HepG2 (cell line): ENCODE results near the gene SYT14. TPM values are rescaled to one million over a fixed set of nuclear protein-coding genes. Genes with fewer than 3 reads are reported as not detected.
A peak's percentile ranks its signal among the peaks of the same experiment; 100 is the strongest.

Source experiments
- ATAC-seq: fragments of 200-7000 bp; cut with Tn5 transposase; 3 replicates; pipeline ENCODE4 v1.9.1; 2020; ENCODE audit warnings: mild to moderate bottlenecking, moderate library complexity
- BruUV-seq: library from RNA; stranded (reverse); fragments of 400-500 nt; replicated peaks from 2 replicates; lab custom pipeline; 2021; lab: Mats Ljungman, UMichigan
- CTCF ChIA-PET: fragments of 300-600 bp; formaldehyde crosslinking; extraction: SDS; loops from one replicate; lab custom pipeline; 2021; ENCODE audit warnings: low total read pairs, inconsistent platforms, low intra/inter-chr PET ratio; lab: Yijun Ruan, JAX
- POLR2A ChIA-PET: fragments of 350-600 bp; sonication (Branson Sonifier 250); formaldehyde crosslinking; loops from one replicate; lab custom pipeline; 2020; ENCODE audit warnings: antibody characterized with exemption, inconsistent platforms; lab: Yijun Ruan, JAX
- DNase-seq: peaks from one replicate; pipeline ENCODE4 v3.0.0-alpha.2; 2015; ENCODE audit warnings: low spot score
- FAIRE-seq: peaks from 3 replicates; lab custom pipeline; 2011; peaks lifted over from hg19 to GRCh38; lab: Jason Lieb, UNC
- H2AFZ ChIP-seq: one replicate; pipeline ENCODE4 v1.6.1; 2011; ENCODE audit warnings: low read length, inconsistent platforms
- H3K27ac ChIP-seq: fragments of 300-600 bp; 3 replicates; pipeline ENCODE4 v1.8.0; 2011; ENCODE audit warnings: mixed run types, mild to moderate bottlenecking, mixed read lengths, low read length, inconsistent platforms; ENCODE audit not compliant: insufficient read depth; ENCODE audit errors: extremely low read length
- H3K27me3 ChIP-seq, 2 experiments: fragments of 200-600 bp in 1 of 2; 2 replicates in 1 of 2; 3 replicates in 1 of 2; pipeline versions ENCODE4 v1.6.0 to v1.8.0; 2011; ENCODE audit warnings: low read length in 2 of 2, mild to moderate bottlenecking in 2 of 2, moderate library complexity in 2 of 2, inconsistent platforms in 1 of 2; ENCODE audit not compliant: insufficient read depth in 2 of 2, control insufficient read depth in 1 of 2
- H3K36me3 ChIP-seq, 2 experiments: fragments of 200-600 bp in 1 of 2; replicated peaks in 1 of 2; 2 replicates in 1 of 2; 3 replicates in 1 of 2; pipeline versions ENCODE4 v1.5.1 to v1.8.0; 2011; ENCODE audit warnings: low read length in 2 of 2, inconsistent platforms in 1 of 2; ENCODE audit not compliant: insufficient read depth in 2 of 2, control insufficient read depth in 1 of 2
- H3K4me1 ChIP-seq: 2 replicates; pipeline ENCODE4 v1.5.1; 2012; ENCODE audit warnings: low read length, inconsistent platforms; ENCODE audit not compliant: insufficient read depth
- H3K4me2 ChIP-seq: 2 replicates; pipeline ENCODE4 v1.6.0; 2011; ENCODE audit warnings: low read depth, low read length, inconsistent platforms
- H3K4me3 ChIP-seq, 3 experiments: fragments of 200-600 bp in 1 of 3; sonication (generic), shearing (Covaris generic) in 1 of 3; replicated peaks in 1 of 3; 2 replicates each; pipeline ENCODE4 v1.5.1; 2011 to 2016; ENCODE audit warnings: low read length in 3 of 3, inconsistent platforms in 2 of 3, low read depth in 2 of 3, mild to moderate bottlenecking in 2 of 3, control low read depth in 1 of 3, mixed read lengths in 1 of 3; ENCODE audit not compliant: insufficient read depth in 1 of 3
- H3K79me2 ChIP-seq: one replicate; pipeline ENCODE4 v1.6.1; 2011; ENCODE audit warnings: low read length, inconsistent platforms; ENCODE audit not compliant: insufficient read depth
- H3K9ac ChIP-seq: 2 replicates; pipeline ENCODE4 v1.6.0; 2011; ENCODE audit warnings: mild to moderate bottlenecking, low read depth, low read length, inconsistent platforms; ENCODE audit not compliant: insufficient read depth
- H3K9me3 ChIP-seq: 2 replicates; pipeline ENCODE4 v1.5.1; 2012; ENCODE audit warnings: mild to moderate bottlenecking, low read length
- H4K20me1 ChIP-seq: 2 replicates; pipeline ENCODE4 v1.6.0; 2011; ENCODE audit warnings: inconsistent platforms, mild to moderate bottlenecking, low read length, moderate library complexity; ENCODE audit not compliant: insufficient read depth
- ERF ChIP-seq: IDR thresholded peaks from 2 replicates; pipeline ENCODE4 v1.6.1; 2018; ENCODE audit warnings: missing biosample characterization, missing genetic modification reagents
- JUNB ChIP-seq: sonication (generic); formaldehyde crosslinking; IDR thresholded peaks from 2 replicates; pipeline ENCODE4 v1.8.0; 2022; ENCODE audit warnings: missing genetic modification reagents, mild to moderate bottlenecking, borderline replicate concordance
- KLF13 ChIP-seq: sonication (generic); formaldehyde crosslinking; IDR thresholded peaks from 2 replicates; pipeline ENCODE4 v1.4.0; 2020; ENCODE audit warnings: mild to moderate bottlenecking, missing genetic modification reagents
- MAFF ChIP-seq: IDR thresholded peaks from 2 replicates; pipeline ENCODE4 v1.6.1; 2011; ENCODE audit warnings: low read depth, low read length, improper control_type of control experiment
- MAFK ChIP-seq, 2 experiments: IDR thresholded peaks in 1 of 2; conservative IDR thresholded peaks in 1 of 2; 2 replicates each; pipeline ENCODE4 v1.6.1; 2011; ENCODE audit warnings: improper control_type of control experiment in 2 of 2, low read length in 2 of 2
- NCOA2 ChIP-seq: sonication (generic); formaldehyde crosslinking; IDR thresholded peaks from 2 replicates; pipeline ENCODE4 v1.8.0; 2022; ENCODE audit warnings: inconsistent platforms
- REL ChIP-seq: sonication (generic); formaldehyde crosslinking; conservative IDR thresholded peaks from 2 replicates; pipeline ENCODE4 v1.8.0; 2022; ENCODE audit warnings: mild to moderate bottlenecking, missing genetic modification reagents, moderate library complexity
- SATB2 ChIP-seq: sonication (generic); formaldehyde crosslinking; IDR thresholded peaks from 2 replicates; pipeline ENCODE4 v1.5.0; 2020; ENCODE audit warnings: missing genetic modification reagents
- STAT5B ChIP-seq: sonication (generic); formaldehyde crosslinking; IDR thresholded peaks from 2 replicates; pipeline ENCODE4 v1.4.0; 2020; ENCODE audit warnings: missing genetic modification reagents
- YEATS2 ChIP-seq: sonication (generic); formaldehyde crosslinking; IDR thresholded peaks from 2 replicates; pipeline ENCODE4 v1.4.0; 2020; ENCODE audit warnings: missing genetic modification reagents, borderline replicate concordance
- ZMYM3 ChIP-seq: sonication (generic); formaldehyde crosslinking; IDR thresholded peaks from 2 replicates; pipeline ENCODE4 v1.5.1; 2020; ENCODE audit warnings: mild to moderate bottlenecking, missing genetic modification reagents
- ZNF264 ChIP-seq: sonication (generic); formaldehyde crosslinking; IDR thresholded peaks from 2 replicates; pipeline ENCODE4 v1.4.0; 2020; ENCODE audit warnings: missing genetic modification reagents
- ZNF562 ChIP-seq: sonication (generic); formaldehyde crosslinking; IDR thresholded peaks from 2 replicates; pipeline ENCODE4 v1.8.0; 2022; ENCODE audit warnings: missing genetic modification reagents, borderline replicate concordance
- ZNF777 ChIP-seq: sonication (generic); formaldehyde crosslinking; IDR thresholded peaks from 2 replicates; pipeline ENCODE4 v1.4.0; 2020; ENCODE audit warnings: missing genetic modification reagents
- ZUFSP ChIP-seq: sonication (generic); formaldehyde crosslinking; IDR thresholded peaks from 2 replicates; pipeline ENCODE4 v1.9.0; 2021; ENCODE audit warnings: missing genetic modification reagents, mild to moderate bottlenecking, borderline replicate concordance
- WGBS: methylation state at CpG from one replicate; pipeline ENCODE4 v1.1.6; 2017; ENCODE audit warnings: low lambda C conversion rate; 5-methylcytosine and 5-hydroxymethylcytosine counted together
- in situ Hi-C: cut with HindIII; loops from 2 replicates; pipeline ENCODE4 v1.10.0; 2017; ENCODE audit warnings: low pct_unique_long_range_greater_than_20kb; ENCODE audit not compliant: extremely low pct_ligation_motif_present
- intact Hi-C: fragments of 100-400 bp; cut with micrococcal nuclease; formaldehyde crosslinking; loops from one replicate; pipeline ENCODE4 v1.10.0; 2022; ENCODE audit not compliant: unreplicated experiment
- polyA plus RNA-seq, 8 experiments: library from polyadenylated mRNA; depleted of rRNA in 3 of 8; stranded (reverse) in 7 of 8; unstranded in 1 of 8; fragments of >200 nt; fragmentation: Illumina TruSeq in 4 of 8; extraction: Trizol in 4 of 8; gene quantifications; 2 replicates each; pipeline versions ENCODE4 v1.2.1 to v1.2.3, GENCODE V29; 2011 to 2016; ENCODE audit warnings: low read depth in 4 of 8, missing spikeins in 1 of 8, mixed read lengths in 1 of 8; ENCODE audit not compliant: insufficient read depth in 1 of 8
- total RNA-seq, 5 experiments: library from RNA; depleted of rRNA; stranded (reverse); fragments of >200 nt; fragmentation: Illumina TruSeq; extraction: Trizol; gene quantifications; 2 replicates each; pipeline ENCODE4 v1.2.3, GENCODE V29; 2016; ENCODE audit warnings: low read depth in 1 of 5

SYT14 gene
- total and polyA plus RNA-seq, 2 of the 13 experiments (the other 11 are each of a cell fraction or from before 2014, with no cell fraction given), result not detected

- no peak overlapping the region for H3K4me2 ChIP-seq
- ATAC-seq (no peak), FAIRE-seq (no peak), DNase-seq (no peak)
- no peak overlapping the region for H3K27ac ChIP-seq
- no TSS peak for BruUV-seq
- H3K79me2 ChIP-seq, result no peaks in the 10 kb centered on the region
- TF ChIP-seq MAFF (0 out of 2 replicates have a peak, but pooled peaks have one; percentile 35), ZNF264 (CRISPR knock-in tag) (no peak), MAFK (conservative IDR thresholded peaks at IDR 0.05 in 1 of 2, IDR thresholded peaks at IDR 0.05 in 1 of 2; ENCODE audit: low read length in 2 of 2) (peak; percentile 35 to 56; a peak in 3 of 4 replicates), KLF13 (CRISPR knock-in tag) (no peak), JUNB (CRISPR knock-in tag) (no peak)
- H2AFZ ChIP-seq, result no peak overlapping the region
- ChIA-PET POLR2A (no interaction called here), CTCF (no interaction called here)
- no peaks in the 10 kb centered on the region for H3K27me3 ChIP-seq
- H3K36me3 ChIP-seq, result no peaks in the 10 kb centered on the region
- no peak overlapping the region for H3K4me3 ChIP-seq
- no peaks in the 10 kb centered on the region for H3K4me1 ChIP-seq
- WGBS, result 1% methylated on average over 2 of the region's 2 CpGs
- intact Hi-C loops (no loop called here), in situ Hi-C loops (no loop called here)
- H3K9me3 ChIP-seq, result no peaks in the 10 kb centered on the region
- no peaks in the 10 kb centered on the region for H4K20me1 ChIP-seq
- H3K9ac ChIP-seq, result no peak overlapping the region
These were observed 22.9 kb downstream of the SYT14 start for GRCh38 chr1:209960926-209961325.

- intact Hi-C loops, result no loop called here
- POLR2A ChIA-PET, result no interaction called here
These were observed 24.4 kb downstream of the SYT14 start for GRCh38 chr1:209962388-209962787.

More at GRCh38 chr1:209962388-209962787, 24.4 kb downstream of the SYT14 start:
- H3K4me2 ChIP-seq, result no peak overlapping the region
- no peak overlapping the region for H3K9ac ChIP-seq
- H4K20me1 ChIP-seq, result no peaks in the 10 kb centered on the region
- no peak overlapping the region for H3K27ac ChIP-seq
- no peaks in the 10 kb centered on the region for H3K79me2 ChIP-seq
- 1% methylated on average over 4 of the region's 4 CpGs for WGBS
- no peak for DNase-seq
- CTCF ChIA-PET, result no interaction called here
- no peak for FAIRE-seq
- BruUV-seq, result no TSS peak
- H3K9me3 ChIP-seq, result no peaks in the 10 kb centered on the region
- H3K4me1 ChIP-seq, result no peaks in the 10 kb centered on the region
- no peaks in the 10 kb centered on the region for H3K27me3 ChIP-seq
- in situ Hi-C loops, result no loop called here
- H3K36me3 ChIP-seq, result no peaks in the 10 kb centered on the region
- TF ChIP-seq REL (CRISPR knock-in tag), result no peak
- TF ChIP-seq ERF (CRISPR knock-in tag), result no peak
- no peak for TF ChIP-seq ZMYM3 (CRISPR knock-in tag)
- TF ChIP-seq ZNF562, result no peak
- no peak for TF ChIP-seq SATB2 (CRISPR knock-in tag)
- no peak for TF ChIP-seq ZUFSP
- no peak for TF ChIP-seq NCOA2 (CRISPR knock-in tag)
- TF ChIP-seq ZNF777, result no peak
- TF ChIP-seq YEATS2 (CRISPR knock-in tag), result no peak
- no peak for TF ChIP-seq STAT5B (CRISPR knock-in tag)
- no peak for ATAC-seq
- no peak overlapping the region for H3K4me3 ChIP-seq
- H2AFZ ChIP-seq, result no peak overlapping the region
